ENCODE data around the gene ITIH4. TPM values are rescaled to one million over a fixed set of nuclear protein-coding genes. Genes with fewer than 3 reads are reported as not detected.

ITIH4 gene
- total RNA-seq, 4 donors from 2014 or later: 3.9 to 8.6 (median 7.5) TPM

- no peak for TF ChIP-seq POLR2A (IDR thresholded peaks at IDR 0.05)
- TF ChIP-seq CTCF (IDR thresholded peaks at IDR 0.05): no peak
- Histone ChIP-seq H3K9me3 (no peaks in the 10 kb centered on the region), H3K36me3 (peaks cover 8 to 30% of the 10 kb centered on the region in 2 donors), H3K4me3 (replicated peaks in 1 of 3) (no peak overlapping the region), H3K27ac (no peak overlapping the region), H3K4me1 (peaks cover 4 to 31% of the 10 kb centered on the region in 2 donors), H3K27me3 (no peaks in the 10 kb centered on the region)
- WGBS, 2 donors: 100% methylated on average over 1 to 2 of the region's 2 CpGs
- intact Hi-C loops (cut with DNase I): no loop called here
- DNase-seq: no peak
Measured at GRCh38 chr3:52843881-52844280, 13.4 kb upstream of the ITIH4 start.

DNA sequence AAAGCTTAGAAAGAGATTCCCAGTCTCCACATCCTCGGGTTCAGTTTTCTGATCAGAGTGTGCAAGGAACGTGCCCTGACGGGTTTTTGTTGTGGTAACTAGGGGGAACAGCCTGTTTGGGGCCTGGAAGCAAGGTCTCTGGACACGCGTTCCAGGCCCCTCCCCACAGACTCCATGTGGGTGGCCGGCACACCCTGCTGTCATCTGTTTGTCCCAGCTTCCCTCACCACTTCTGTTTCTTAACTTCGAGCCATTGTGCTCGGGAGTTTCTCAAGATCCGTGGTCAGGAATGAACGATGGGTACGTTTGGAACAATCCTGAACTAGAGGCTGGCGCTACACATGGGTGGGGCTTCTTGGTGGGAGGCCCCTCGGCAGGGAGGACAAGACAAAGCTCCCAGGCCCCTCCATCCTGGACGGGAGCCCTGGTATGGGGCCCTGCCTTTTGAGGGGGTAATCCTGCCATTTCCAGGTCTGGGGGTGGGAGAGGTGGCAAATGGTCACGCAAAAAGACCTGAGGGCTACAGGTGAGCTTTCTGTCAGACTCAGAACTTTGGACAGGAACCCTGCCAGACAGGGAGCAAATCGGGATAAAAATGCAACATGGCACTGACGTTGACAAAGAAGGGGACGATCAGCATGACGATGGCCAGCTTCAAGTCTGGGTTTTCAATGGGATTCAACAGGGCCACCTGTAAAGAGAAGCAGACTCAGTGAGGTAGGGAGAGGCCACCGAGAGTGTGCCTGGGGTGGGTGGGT, 12.8 kb upstream of the ITIH4 start:
- Histone ChIP-seq H3K36me3 (peaks cover 8 to 28% of the 10 kb centered on the region in 2 donors), H3K27ac (no peak overlapping the region), H3K9me3 (no peaks in the 10 kb centered on the region), H3K27me3 (no peaks in the 10 kb centered on the region), H3K4me3 (replicated peaks in 1 of 3) (no peak overlapping the region), H3K4me1 (peaks cover 4 to 31% of the 10 kb centered on the region in 2 donors)
- intact Hi-C loops (cut with DNase I): no loop called here
- WGBS, 2 donors: 81 to 82% methylated on average over 20 of the region's 20 CpGs
- no peak for DNase-seq
- TF ChIP-seq POLR2A (IDR thresholded peaks at IDR 0.05) (no peak), CTCF (IDR thresholded peaks at IDR 0.05) (no peak)

- H3K4me3 ChIP-seq (replicated peaks in 1 of 3): no peak overlapping the region
- WGBS, 2 donors: 74 to 79% methylated on average over 7 of the region's 7 CpGs
- intact Hi-C loops (cut with DNase I): no loop called here
- peaks cover 8 to 21% of the 10 kb centered on the region in 2 donors for H3K36me3 ChIP-seq
- no peak overlapping the region for H3K27ac ChIP-seq
- H3K27me3 ChIP-seq: no peaks in the 10 kb centered on the region
- peaks cover 4 to 31% of the 10 kb centered on the region in 2 donors for H3K4me1 ChIP-seq
- H3K9me3 ChIP-seq: no peaks in the 10 kb centered on the region
- TF ChIP-seq POLR2A (IDR thresholded peaks at IDR 0.05) (no peak), CTCF (IDR thresholded peaks at IDR 0.05) (no peak)
- DNase-seq: no peak
Measured at GRCh38 chr3:52842424-52842823, 12.0 kb upstream of the ITIH4 start.

DNA sequence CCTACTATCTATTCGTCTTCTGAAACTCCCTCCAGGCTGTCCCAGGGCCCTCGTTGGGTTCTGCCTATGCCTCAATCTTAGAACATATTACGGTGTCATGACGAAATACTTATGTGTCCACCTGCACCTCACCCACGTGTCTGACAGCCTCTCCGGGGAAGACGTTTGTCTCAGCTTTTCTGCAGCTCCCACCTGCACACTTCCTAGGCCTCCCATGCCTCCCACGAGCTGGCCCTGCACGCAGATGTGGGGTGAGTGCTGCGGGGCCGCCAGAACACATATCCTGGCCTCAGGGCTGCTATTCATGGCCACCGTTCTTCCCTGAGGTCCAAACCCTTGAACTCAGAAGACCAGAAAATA, 11.5 kb upstream of the ITIH4 start:
- 86 to 90% methylated on average over 12 of the region's 12 CpGs for WGBS, 2 donors
- TF ChIP-seq CTCF (IDR thresholded peaks at IDR 0.05): no peak
- TF ChIP-seq POLR2A (IDR thresholded peaks at IDR 0.05): no peak
- no peak for DNase-seq
- Histone ChIP-seq H3K4me3 (replicated peaks in 1 of 3) (no peak overlapping the region), H3K9me3 (no peaks in the 10 kb centered on the region), H3K27me3 (no peaks in the 10 kb centered on the region), H3K36me3 (peaks cover 8 to 18% of the 10 kb centered on the region in 2 donors), H3K4me1 (peaks cover 4 to 31% of the 10 kb centered on the region in 2 donors), H3K27ac (no peak overlapping the region)
- intact Hi-C loops (cut with DNase I): no loop called here

DNA sequence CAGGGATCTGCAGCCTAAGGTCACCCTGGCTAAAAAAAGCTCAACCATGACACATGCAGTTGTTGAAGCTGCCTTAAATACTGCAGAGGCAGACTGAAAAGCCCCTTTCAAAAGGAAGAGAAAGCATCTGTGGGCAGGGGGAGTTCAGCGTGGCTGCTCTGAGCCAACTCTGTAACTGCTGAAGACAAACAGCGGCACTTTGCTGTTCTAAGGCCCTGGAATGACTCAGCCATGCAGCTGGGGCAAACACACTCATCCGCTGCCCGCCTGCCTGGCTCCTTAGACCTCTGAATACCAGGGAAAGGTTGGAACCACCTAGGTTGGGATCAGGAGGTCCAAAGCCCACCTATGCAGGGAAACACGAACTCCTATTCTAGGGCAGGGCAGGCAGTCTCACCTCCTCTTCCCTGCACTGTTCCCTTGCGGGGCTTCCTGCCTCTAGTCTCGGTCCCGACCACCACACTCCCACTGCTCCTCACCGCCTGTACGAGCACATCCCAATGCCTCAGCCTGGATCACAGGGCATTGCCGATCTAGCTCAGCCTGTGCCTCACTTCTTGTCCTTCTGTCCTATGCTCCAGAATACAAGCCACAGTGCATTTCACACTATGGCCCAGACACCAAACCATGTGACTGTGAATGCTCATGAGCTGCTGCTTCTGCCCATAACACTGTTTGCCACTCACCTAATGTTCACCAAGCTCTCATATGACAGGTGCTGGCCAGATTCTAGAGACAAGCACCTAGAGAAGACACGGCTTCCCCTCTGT, 10.9 kb upstream of the ITIH4 start:
- H3K27me3 ChIP-seq: no peaks in the 10 kb centered on the region
- intact Hi-C loops (cut with DNase I): no loop called here
- H3K4me3 ChIP-seq (replicated peaks in 1 of 3): no peak overlapping the region
- H3K9me3 ChIP-seq: no peaks in the 10 kb centered on the region
- TF ChIP-seq POLR2A (IDR thresholded peaks at IDR 0.05) (no peak), CTCF (IDR thresholded peaks at IDR 0.05) (no peak)
- 95% methylated on average over 12 of the region's 12 CpGs for WGBS, 2 donors
- H3K36me3 ChIP-seq: peaks cover 8 to 18% of the 10 kb centered on the region in 2 donors
- no peak for DNase-seq
- H3K4me1 ChIP-seq: peaks cover 4 to 27% of the 10 kb centered on the region in 2 donors
- H3K27ac ChIP-seq: no peak overlapping the region

Measured in thyroid gland (tissue), 4 donors.